ENCODE measurements around the gene PANK3. TPM values are rescaled to one million over a fixed set of nuclear protein-coding genes. Genes with fewer than 3 reads are reported as not detected.
"Not testable (repeated sequence)": the region's sequence is repeated elsewhere in the genome, so short reads cannot be mapped to it uniquely, and the experiment has no call there.

Gene PANK3
- total and polyA plus RNA-seq, 2 donors (not counting 1 experiment from before 2014, with no cell fraction given), result 26.9 to 41.5 TPM

DNA sequence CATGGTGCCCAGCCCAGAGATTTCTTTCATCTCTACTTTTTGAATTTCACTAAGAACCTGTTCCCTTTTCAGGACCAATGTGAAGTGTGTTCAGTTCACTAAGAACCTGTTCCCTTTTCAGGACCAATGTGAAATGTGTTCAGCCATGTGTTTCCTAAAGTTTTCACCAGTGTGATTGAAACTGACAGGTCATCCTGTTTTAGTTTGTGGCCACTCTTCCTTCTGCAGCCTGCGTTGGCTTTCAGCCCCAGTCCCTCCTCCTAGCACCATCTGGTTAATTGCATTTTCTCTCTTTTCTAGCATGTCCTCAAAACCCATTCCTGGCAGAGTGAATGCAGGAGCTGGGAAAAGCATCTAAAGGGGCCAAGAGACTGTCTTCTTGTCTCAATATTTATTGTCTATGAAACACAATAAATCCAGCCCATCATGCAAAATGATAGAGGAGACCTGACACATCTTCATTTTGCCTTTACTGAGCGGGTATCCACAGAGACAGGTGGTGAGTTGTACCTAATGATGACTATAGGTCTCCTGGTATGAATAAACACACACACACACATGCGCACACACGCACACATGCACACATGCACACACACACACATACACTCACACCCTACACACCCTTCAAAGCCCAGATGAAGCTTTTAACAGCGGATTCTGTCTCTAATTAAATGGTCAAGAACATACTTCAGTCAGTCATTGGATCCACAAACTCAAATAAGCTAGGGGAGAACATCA, 6.1 kb upstream of the PANK3 start:
- no peak overlapping the region for H3K9ac ChIP-seq (ENCODE audit: insufficient read depth, low read length)
- H3K4me1 ChIP-seq (ENCODE audit: control insufficient read depth, extremely low read depth, insufficient read depth, low read length), result peaks cover under 1% of the 10 kb centered on the region
- H3K4me3 ChIP-seq (replicated peaks in 1 of 4; ENCODE audit: control extremely low read depth in 1 of 4, insufficient read depth in 1 of 4, low read depth in 3 of 4, low read length in 4 of 4), result no peak overlapping the region
- no peak overlapping the region for H3K4me2 ChIP-seq (ENCODE audit: extremely low read depth, insufficient read depth, low read length)
- no peaks in the 10 kb centered on the region for H4K20me1 ChIP-seq (ENCODE audit: control insufficient read depth, extremely low read depth, insufficient read depth, low read length)
- no peak overlapping the region for H2AFZ ChIP-seq (ENCODE audit: low read length)
- no peaks in the 10 kb centered on the region for H3K9me3 ChIP-seq (ENCODE audit: control insufficient read depth, insufficient read depth, low read depth, low read length)
- no peaks in the 10 kb centered on the region for H3K79me2 ChIP-seq (ENCODE audit: control insufficient read depth, insufficient read depth, low read length)
- TF ChIP-seq, protein P1, sequence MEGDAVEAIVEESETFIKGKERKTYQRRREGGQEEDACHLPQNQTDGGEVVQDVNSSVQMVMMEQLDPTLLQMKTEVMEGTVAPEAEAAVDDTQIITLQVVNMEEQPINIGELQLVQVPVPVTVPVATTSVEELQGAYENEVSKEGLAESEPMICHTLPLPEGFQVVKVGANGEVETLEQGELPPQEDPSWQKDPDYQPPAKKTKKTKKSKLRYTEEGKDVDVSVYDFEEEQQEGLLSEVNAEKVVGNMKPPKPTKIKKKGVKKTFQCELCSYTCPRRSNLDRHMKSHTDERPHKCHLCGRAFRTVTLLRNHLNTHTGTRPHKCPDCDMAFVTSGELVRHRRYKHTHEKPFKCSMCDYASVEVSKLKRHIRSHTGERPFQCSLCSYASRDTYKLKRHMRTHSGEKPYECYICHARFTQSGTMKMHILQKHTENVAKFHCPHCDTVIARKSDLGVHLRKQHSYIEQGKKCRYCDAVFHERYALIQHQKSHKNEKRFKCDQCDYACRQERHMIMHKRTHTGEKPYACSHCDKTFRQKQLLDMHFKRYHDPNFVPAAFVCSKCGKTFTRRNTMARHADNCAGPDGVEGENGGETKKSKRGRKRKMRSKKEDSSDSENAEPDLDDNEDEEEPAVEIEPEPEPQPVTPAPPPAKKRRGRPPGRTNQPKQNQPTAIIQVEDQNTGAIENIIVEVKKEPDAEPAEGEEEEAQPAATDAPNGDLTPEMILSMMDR (conservative IDR thresholded peaks at IDR 0.05 in 1 of 2, IDR thresholded peaks at IDR 0.05 in 1 of 2; ENCODE audit: low read depth in 1 of 2, low read length in 2 of 2), result no peak
- TF ChIP-seq EZH2 (IDR thresholded peaks at IDR 0.05; ENCODE audit: low read length, missing control alignments), result no peak
- H3K27me3 ChIP-seq (ENCODE audit: control insufficient read depth, insufficient read depth, low read length), result no peaks in the 10 kb centered on the region
- DNase-seq (ENCODE audit: low read depth in 2 of 2), result no peak
- H3K36me3 ChIP-seq (ENCODE audit: control insufficient read depth, insufficient read depth, low read length), result no peaks in the 10 kb centered on the region
- no peak overlapping the region for H3K27ac ChIP-seq (ENCODE audit: insufficient read depth, low read length)

DNA sequence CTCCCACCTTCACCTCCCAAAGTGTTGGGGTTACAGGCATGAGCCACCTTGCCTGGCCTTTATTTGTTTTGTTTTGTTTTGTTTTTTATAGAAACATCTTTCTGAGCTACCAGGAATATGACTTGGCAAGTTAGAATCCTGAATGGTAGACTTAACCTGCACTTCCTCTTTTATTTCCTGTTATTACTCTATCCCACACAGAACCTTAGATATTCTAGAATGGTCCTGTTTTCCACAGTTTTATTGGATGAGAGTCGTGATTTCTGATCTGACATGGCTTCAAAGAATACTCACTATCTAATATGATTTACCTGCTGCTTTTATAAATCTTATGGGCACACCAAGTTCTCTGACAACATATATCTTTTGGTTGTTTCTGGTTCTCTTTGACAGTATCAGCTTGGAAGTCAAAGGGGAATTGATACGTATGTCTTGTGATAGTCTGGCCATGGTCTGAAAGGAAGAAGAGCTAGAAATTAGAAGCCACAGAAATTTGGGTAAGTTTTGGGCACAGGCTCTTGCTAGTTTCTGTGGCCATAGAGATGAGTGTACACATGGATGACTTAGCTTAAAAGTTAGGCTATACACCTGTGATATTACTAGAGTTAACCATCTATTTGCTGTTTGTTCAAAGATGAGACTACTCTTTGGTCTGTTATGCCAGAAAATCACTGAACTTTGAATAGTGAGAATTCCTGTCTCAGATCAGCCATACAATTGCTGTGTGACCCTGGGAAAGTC, 4.7 kb upstream of the PANK3 start:
- Histone ChIP-seq H3K36me3 (ENCODE audit: control insufficient read depth, insufficient read depth, low read length) (no peaks in the 10 kb centered on the region), H3K4me3 (replicated peaks in 1 of 4; ENCODE audit: control extremely low read depth in 1 of 4, insufficient read depth in 1 of 4, low read depth in 3 of 4, low read length in 4 of 4) (no peak overlapping the region), H2AFZ (ENCODE audit: low read length) (no peak overlapping the region), H4K20me1 (ENCODE audit: control insufficient read depth, extremely low read depth, insufficient read depth, low read length) (no peaks in the 10 kb centered on the region), H3K4me2 (ENCODE audit: extremely low read depth, insufficient read depth, low read length) (no peak overlapping the region), H3K9me3 (ENCODE audit: control insufficient read depth, insufficient read depth, low read depth, low read length) (no peaks in the 10 kb centered on the region), H3K27ac (ENCODE audit: insufficient read depth, low read length) (no peak overlapping the region), H3K79me2 (ENCODE audit: control insufficient read depth, insufficient read depth, low read length) (peaks cover 1% of the 10 kb centered on the region), H3K9ac (ENCODE audit: insufficient read depth, low read length) (no peak overlapping the region), H3K27me3 (ENCODE audit: control insufficient read depth, insufficient read depth, low read length) (no peaks in the 10 kb centered on the region), H3K4me1 (ENCODE audit: control insufficient read depth, extremely low read depth, insufficient read depth, low read length) (peaks cover 6% of the 10 kb centered on the region)
- TF ChIP-seq, protein P1 (conservative IDR thresholded peaks at IDR 0.05 in 1 of 2, IDR thresholded peaks at IDR 0.05 in 1 of 2; ENCODE audit: low read depth in 1 of 2, low read length in 2 of 2), result no peak
- TF ChIP-seq EZH2 (IDR thresholded peaks at IDR 0.05; ENCODE audit: low read length, missing control alignments), result no peak
- DNase-seq (ENCODE audit: low read depth in 2 of 2), result no peak

DNA sequence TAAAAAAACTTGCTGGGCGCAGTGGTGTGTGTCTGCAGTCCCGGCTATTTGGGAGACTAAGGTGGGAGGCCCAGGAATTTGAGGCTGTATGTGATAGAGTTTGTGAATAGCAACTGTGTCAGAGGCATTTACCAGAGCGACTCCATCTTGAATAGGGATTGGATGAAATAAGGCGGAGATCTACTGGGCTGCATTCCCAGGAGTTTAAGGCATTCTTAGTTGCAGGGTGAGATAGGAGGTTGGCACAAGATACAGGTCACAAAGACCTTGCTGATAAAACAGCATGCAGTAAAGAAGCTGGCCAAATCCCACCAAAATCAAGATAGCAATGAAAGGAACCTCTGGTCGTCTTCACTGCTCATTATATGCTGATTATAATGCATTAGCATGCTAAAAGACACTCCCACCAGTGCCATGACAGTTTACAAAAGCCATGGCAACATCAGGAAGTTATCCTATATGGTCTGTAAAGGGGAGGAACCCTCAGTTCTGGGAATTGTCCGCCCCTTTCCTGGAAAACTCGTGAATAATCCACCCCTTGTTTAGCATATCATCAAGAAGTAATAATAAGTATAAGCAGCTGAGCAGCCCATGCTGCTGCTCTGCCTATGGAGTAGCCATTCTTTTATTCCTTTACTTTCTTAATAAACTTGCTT, 1.8 kb upstream of the PANK3 start:
- H2AFZ ChIP-seq (ENCODE audit: low read length); H4K20me1 ChIP-seq (ENCODE audit: control insufficient read depth, extremely low read depth, insufficient read depth, low read length); H3K9ac ChIP-seq (ENCODE audit: insufficient read depth, low read length); H3K4me3 ChIP-seq (replicated peaks in 1 of 4; ENCODE audit: control extremely low read depth in 1 of 4, insufficient read depth in 1 of 4, low read depth in 3 of 4, low read length in 4 of 4); H3K27me3 ChIP-seq (ENCODE audit: control insufficient read depth, insufficient read depth, low read length); H3K9me3 ChIP-seq (ENCODE audit: control insufficient read depth, insufficient read depth, low read depth, low read length); H3K27ac ChIP-seq (ENCODE audit: insufficient read depth, low read length); H3K36me3 ChIP-seq (ENCODE audit: control insufficient read depth, insufficient read depth, low read length); H3K4me2 ChIP-seq (ENCODE audit: extremely low read depth, insufficient read depth, low read length); DNase-seq (ENCODE audit: low read depth in 2 of 2); H3K4me1 ChIP-seq (ENCODE audit: control insufficient read depth, extremely low read depth, insufficient read depth, low read length): not testable (repeated sequence)
- peaks cover 31% of the 10 kb centered on the region for H3K79me2 ChIP-seq (ENCODE audit: control insufficient read depth, insufficient read depth, low read length)

Data from fibroblast of lung (primary cell).